Parathyroid adenoma (tissue), 2 donors: ENCODE measurements around the gene FRMD1.

Experiments used
- H2AFZ ChIP-seq: fragments of 300-600 bp; sonication (generic); one replicate; pipeline ENCODE4 v1.7.0; 2017; ENCODE audit warnings: antibody characterized with exemption, mild to moderate bottlenecking
- H3K27ac ChIP-seq: fragments of 300-600 bp; sonication (generic); one replicate; pipeline ENCODE4 v1.7.0; 2017
- H3K27me3 ChIP-seq: fragments of 300-600 bp; sonication (generic); one replicate; pipeline ENCODE4 v1.7.0; 2017; ENCODE audit warnings: low read length; ENCODE audit not compliant: control insufficient read depth, insufficient read depth
- H3K36me3 ChIP-seq: fragments of 300-600 bp; sonication (generic); one replicate; pipeline ENCODE4 v1.7.0; 2017; ENCODE audit warnings: low read length; ENCODE audit not compliant: control insufficient read depth, insufficient read depth
- H3K4me1 ChIP-seq: fragments of 300-600 bp; sonication (generic); one replicate; pipeline ENCODE4 v1.7.0; 2017; ENCODE audit warnings: control low read depth
- H3K4me2 ChIP-seq: fragments of 300-600 bp; sonication (generic); one replicate; pipeline ENCODE4 v1.7.0; 2017; ENCODE audit warnings: low read length
- H3K4me3 ChIP-seq: fragments of 300-600 bp; sonication (generic); one replicate; pipeline ENCODE4 v1.7.0; 2017; ENCODE audit warnings: low read depth, low read length
- H3K79me2 ChIP-seq: fragments of 300-600 bp; sonication (generic); one replicate; pipeline ENCODE4 v1.7.0; 2017; ENCODE audit warnings: control low read depth
- H3K9ac ChIP-seq: fragments of 300-600 bp; sonication (generic); one replicate; pipeline ENCODE4 v1.7.0; 2017; ENCODE audit warnings: mild to moderate bottlenecking
- H3K9me3 ChIP-seq: fragments of 300-600 bp; sonication (generic); one replicate; pipeline ENCODE4 v1.7.0; 2017; ENCODE audit warnings: low read length; ENCODE audit not compliant: control insufficient read depth
- CTCF ChIP-seq: fragments of 300-600 bp; sonication (generic); IDR thresholded peaks from one replicate; pipeline ENCODE4 v1.7.0; 2017; ENCODE audit warnings: antibody characterized with exemption, mild to moderate bottlenecking
- donor health status: primary hyperparathyroidism.

The FRMD1 gene

GRCh38 chr6:168125429-168126001 is 46.5 kb upstream of the FRMD1 start:
- Histone ChIP-seq H3K4me2 (no peak overlapping the region), H3K4me3 (no peak overlapping the region), H3K36me3 (no peaks in the 10 kb centered on the region), H3K79me2 (no peaks in the 10 kb centered on the region), H3K27me3 (no peaks in the 10 kb centered on the region), H3K9ac (no peak overlapping the region), H3K27ac (no peak overlapping the region), H3K9me3 (no peaks in the 10 kb centered on the region), H2AFZ (no peak overlapping the region), H3K4me1 (no peaks in the 10 kb centered on the region)
- no peak for TF ChIP-seq CTCF

GRCh38 chr6:168124921-168125320 is 45.9 kb upstream of the FRMD1 start:
- no peaks in the 10 kb centered on the region for H3K9me3 ChIP-seq
- H3K4me2 ChIP-seq, result no peak overlapping the region
- no peak overlapping the region for H3K4me3 ChIP-seq
- H3K4me1 ChIP-seq, result no peaks in the 10 kb centered on the region
- no peaks in the 10 kb centered on the region for H3K79me2 ChIP-seq
- H3K9ac ChIP-seq, result no peak overlapping the region
- no peak overlapping the region for H3K27ac ChIP-seq
- TF ChIP-seq CTCF, result no peak
- H3K36me3 ChIP-seq, result no peaks in the 10 kb centered on the region
- H3K27me3 ChIP-seq, result no peaks in the 10 kb centered on the region
- H2AFZ ChIP-seq, result no peak overlapping the region

GRCh38 chr6:168124158-168124557 is 45.1 kb upstream of the FRMD1 start:
- Histone ChIP-seq H3K4me1 (no peaks in the 10 kb centered on the region), H3K36me3 (no peaks in the 10 kb centered on the region), H3K9ac (no peak overlapping the region), H3K27ac (no peak overlapping the region), H3K79me2 (no peaks in the 10 kb centered on the region), H3K27me3 (no peaks in the 10 kb centered on the region), H3K4me2 (no peak overlapping the region), H3K4me3 (no peak overlapping the region), H2AFZ (no peak overlapping the region), H3K9me3 (no peaks in the 10 kb centered on the region)
- TF ChIP-seq CTCF, result no peak

- Histone ChIP-seq H3K27ac (no peak overlapping the region), H3K9me3 (no peaks in the 10 kb centered on the region), H3K36me3 (no peaks in the 10 kb centered on the region), H3K4me2 (no peak overlapping the region), H3K27me3 (no peaks in the 10 kb centered on the region), H3K4me1 (no peaks in the 10 kb centered on the region), H3K9ac (no peak overlapping the region), H3K4me3 (no peak overlapping the region), H3K79me2 (no peaks in the 10 kb centered on the region), H2AFZ (no peak overlapping the region)
- no peak for TF ChIP-seq CTCF
Measured at GRCh38 chr6:168123165-168123911, 44.3 kb upstream of the FRMD1 start.

GRCh38 chr6:168122521-168122920 is 43.5 kb upstream of the FRMD1 start:
- H3K4me3 ChIP-seq, result no peak overlapping the region

More at GRCh38 chr6:168122521-168122920, 43.5 kb upstream of the FRMD1 start:
- no peak overlapping the region for H2AFZ ChIP-seq
- no peaks in the 10 kb centered on the region for H3K4me1 ChIP-seq
- TF ChIP-seq CTCF, result no peak
- no peak overlapping the region for H3K4me2 ChIP-seq
- H3K27ac ChIP-seq, result no peak overlapping the region
- no peaks in the 10 kb centered on the region for H3K36me3 ChIP-seq
- H3K27me3 ChIP-seq, result no peaks in the 10 kb centered on the region
- H3K9ac ChIP-seq, result no peak overlapping the region
- no peaks in the 10 kb centered on the region for H3K9me3 ChIP-seq
- no peaks in the 10 kb centered on the region for H3K79me2 ChIP-seq
